HCT116 (cell line): ENCODE data around the gene C5orf24. TPM values are rescaled to one million over a fixed set of nuclear protein-coding genes. Genes with fewer than 3 reads are reported as not detected.

Experiments
- ATAC-seq: fragments of 200-7000 bp; cut with Tn5 transposase; 2 replicates; pipeline ENCODE4 v1.9.1; 2020; ENCODE audit warnings: mild to moderate bottlenecking, moderate library complexity
- BruUV-seq: library from RNA; stranded (reverse); fragments of 400-500 nt; replicated peaks from 2 replicates; lab custom pipeline; 2021; lab: Mats Ljungman, UMichigan
- CTCF ChIA-PET: fragments of 300-600 bp; sonication (Branson Sonifier 250); formaldehyde crosslinking; loops from one replicate; lab custom pipeline; 2021; ENCODE audit warnings: antibody characterized with exemption; lab: Charles Lee
- POLR2A ChIA-PET: fragments of 300-600, 350-600 bp; sonication (Branson Sonifier 250); formaldehyde crosslinking; loops from one replicate; lab custom pipeline; 2021; ENCODE audit warnings: antibody characterized with exemption; lab: Charles Lee
- RAD21 ChIA-PET, 2 experiments: fragments of 300-600 bp; sonication (Branson Sonifier 250); formaldehyde crosslinking; loops; one replicate each; lab custom pipeline; 2023; ENCODE audit warnings: low total read pairs in 2 of 2; ENCODE audit not compliant: uncharacterized antibody in 2 of 2, unreplicated experiment in 2 of 2, low non-redundant PET in 1 of 2; lab: Charles Lee
- DNase-seq: peaks from one replicate; pipeline ENCODE4 v3.0.0-alpha.2; 2010; ENCODE audit warnings: low read depth, low spot score
- H2AFZ ChIP-seq: fragments of 200-600 bp; shearing (Covaris generic), sonication (generic); 2 replicates; pipeline ENCODE4 v1.6.1; 2017; ENCODE audit warnings: low read depth, mixed run types, mixed read lengths, antibody characterized with exemption, low read length; ENCODE audit not compliant: poor library complexity, severe bottlenecking
- H3K27ac ChIP-seq: 2 replicates; pipeline ENCODE4 v1.5.1; 2012; ENCODE audit warnings: low read depth, low read length
- H3K27me3 ChIP-seq: fragments of 200-600 bp; sonication (generic); 2 replicates; pipeline ENCODE4 v1.6.1; 2016; ENCODE audit warnings: mixed run types, low read length, mixed read lengths; ENCODE audit not compliant: insufficient read depth
- H3K36me3 ChIP-seq, 2 experiments: fragments of 200-500 bp in 1 of 2; fragments of 200-600 bp in 1 of 2; sonication (Bioruptor generic) in 1 of 2; sonication (generic) in 1 of 2; 2 replicates each; pipeline versions ENCODE4 v1.5.1 to v1.6.1; 2014 to 2016; ENCODE audit warnings: low read length in 2 of 2, inconsistent platforms in 1 of 2, mixed read lengths in 1 of 2, mixed run types in 1 of 2; ENCODE audit not compliant: insufficient read depth in 2 of 2, control insufficient read depth in 1 of 2
- H3K4me1 ChIP-seq, 2 experiments: fragments of 200-600 bp in 1 of 2; sonication (generic) in 1 of 2; 2 replicates each; pipeline versions ENCODE4 v1.5.1 to v1.6.1; 2012 to 2017; ENCODE audit warnings: low read length in 2 of 2, inconsistent platforms in 1 of 2, mild to moderate bottlenecking in 1 of 2, mixed read lengths in 1 of 2, mixed run types in 1 of 2, moderate library complexity in 1 of 2; ENCODE audit not compliant: insufficient read depth in 2 of 2, control insufficient read depth in 1 of 2
- H3K4me2 ChIP-seq: fragments of 200-600 bp; sonication (generic); 2 replicates; pipeline ENCODE4 v1.6.1; 2017; ENCODE audit warnings: mixed run types, low read length, mixed read lengths
- H3K4me3 ChIP-seq, 2 experiments: fragments of 200-600 bp in 1 of 2; sonication (generic) in 1 of 2; replicated peaks in 1 of 2; 2 replicates each; pipeline ENCODE4 v1.5.1; 2011 to 2016; ENCODE audit warnings: low read length in 2 of 2, control low read depth in 1 of 2, low read depth in 1 of 2, mild to moderate bottlenecking in 1 of 2, mixed read lengths in 1 of 2, mixed run types in 1 of 2
- H3K79me2 ChIP-seq: fragments of 200-600 bp; sonication (generic); 2 replicates; pipeline ENCODE4 v1.6.1; 2017; ENCODE audit warnings: mild to moderate bottlenecking, mixed run types, low read length, moderate library complexity, mixed read lengths; ENCODE audit not compliant: insufficient read depth
- H3K9ac ChIP-seq: fragments of 200-600 bp; sonication (generic); 2 replicates; pipeline ENCODE4 v1.6.1; 2016; ENCODE audit warnings: low read length, mixed read lengths
- H3K9me2 ChIP-seq: fragments of 200-600 bp; sonication (generic), shearing (Covaris generic); 2 replicates; pipeline ENCODE4 v1.6.1; 2017; ENCODE audit warnings: mixed run types, mild to moderate bottlenecking, moderate library complexity; ENCODE audit not compliant: insufficient read depth
- H3K9me3 ChIP-seq, 2 experiments: fragments of 200-500 bp in 1 of 2; fragments of 200-600 bp in 1 of 2; sonication (Bioruptor generic) in 1 of 2; sonication (generic) in 1 of 2; 2 replicates each; pipeline ENCODE4 v1.6.1; 2014 to 2017; ENCODE audit warnings: low read length in 2 of 2, mixed read lengths in 2 of 2, inconsistent platforms in 1 of 2, low read depth in 1 of 2, mild to moderate bottlenecking in 1 of 2, mixed run types in 1 of 2, moderate library complexity in 1 of 2; ENCODE audit not compliant: control insufficient read depth in 1 of 2, insufficient read depth in 1 of 2
- H4K20me1 ChIP-seq: fragments of 200-600 bp; sonication (generic), shearing (Covaris generic); 2 replicates; pipeline ENCODE4 v1.6.1; 2017; ENCODE audit warnings: mixed run types, mild to moderate bottlenecking, moderate library complexity; ENCODE audit not compliant: insufficient read depth
- CBX3 ChIP-seq: IDR thresholded peaks from 2 replicates; pipeline ENCODE4 v1.6.1; 2012; ENCODE audit warnings: low read depth
- CEBPB ChIP-seq: IDR thresholded peaks from 2 replicates; pipeline ENCODE4 v1.6.1; 2012; ENCODE audit warnings: low read depth
- EGR1 ChIP-seq: IDR thresholded peaks from 2 replicates; pipeline ENCODE4 v1.6.1; 2012; ENCODE audit warnings: low read depth
- ELF1 ChIP-seq: IDR thresholded peaks from 2 replicates; pipeline ENCODE4 v1.6.1; 2012; ENCODE audit warnings: low read depth, borderline replicate concordance
- EZH2phosphoT487 ChIP-seq: fragments of 200-600 bp; IDR thresholded peaks from 2 replicates; pipeline ENCODE4 v1.6.1; 2018; ENCODE audit warnings: antibody characterized with exemption, borderline replicate concordance
- FOSL1 ChIP-seq: IDR thresholded peaks from 2 replicates; pipeline ENCODE4 v1.6.1; 2012; ENCODE audit warnings: low read depth
- JUND ChIP-seq: IDR thresholded peaks from 2 replicates; pipeline ENCODE4 v1.6.1; 2012
- POLR2AphosphoS5 ChIP-seq: IDR thresholded peaks from 2 replicates; pipeline ENCODE4 v1.6.1; 2011; ENCODE audit warnings: mild to moderate bottlenecking, low read depth, low read length, moderate library complexity
- RAD21 ChIP-seq: IDR thresholded peaks from 2 replicates; pipeline ENCODE4 v1.6.1; 2012; ENCODE audit warnings: low read depth, mild to moderate bottlenecking
- SIN3A ChIP-seq: IDR thresholded peaks from 2 replicates; pipeline ENCODE4 v1.6.1; 2012; ENCODE audit warnings: low read depth
- SP1 ChIP-seq: IDR thresholded peaks from 2 replicates; pipeline ENCODE4 v1.6.1; 2012; ENCODE audit warnings: low read depth
- SRF ChIP-seq: IDR thresholded peaks from 2 replicates; pipeline ENCODE4 v1.6.1; 2012; ENCODE audit warnings: low read depth
- TCF7L2 ChIP-seq: IDR thresholded peaks from 2 replicates; pipeline ENCODE4 v1.7.0; 2011; ENCODE audit warnings: borderline replicate concordance, inconsistent platforms; ENCODE audit not compliant: insufficient read depth, insufficient read length; ENCODE audit errors: extremely low read depth
- YY1 ChIP-seq: IDR thresholded peaks from 2 replicates; pipeline ENCODE4 v1.6.1; 2011; ENCODE audit warnings: low read length, low read depth, moderate library complexity, mild to moderate bottlenecking; ENCODE audit not compliant: insufficient replicate concordance; ENCODE audit errors: extremely low read depth
- ZFX ChIP-seq: fragments of 450-650 bp; IDR thresholded peaks from 2 replicates; pipeline ENCODE4 v1.6.1; 2017
- ZNF274 ChIP-seq: fragments of 200-500 bp; sonication (Bioruptor generic); IDR thresholded peaks from 2 replicates; pipeline ENCODE4 v1.6.1; 2014; ENCODE audit warnings: mild to moderate bottlenecking, low read depth, low read length, inconsistent platforms
- intact Hi-C: fragments of 100-400 bp; cut with micrococcal nuclease; formaldehyde crosslinking; loops from 2 replicates; pipeline ENCODE4 v1.10.0; 2022
- total RNA-seq: library from RNA; stranded (reverse); gene quantifications from one replicate; pipeline ENCODE4 v1.2.1, GENCODE V29; 2021; ENCODE audit not compliant: unreplicated experiment
- TF ChIP-seq, protein P1 (sequence below), 3 experiments: fragments of 200-600 bp in 1 of 3; sonication (generic) in 1 of 3; IDR thresholded peaks in 2 of 3; conservative IDR thresholded peaks in 1 of 3; 2 replicates each; pipeline ENCODE4 v1.5.1; 2012 to 2017; ENCODE audit warnings: low read depth in 2 of 3, low read length in 2 of 3, antibody characterized with exemption in 1 of 3, borderline replicate concordance in 1 of 3, control low read depth in 1 of 3, mild to moderate bottlenecking in 1 of 3, mixed read lengths in 1 of 3, mixed run types in 1 of 3, moderate library complexity in 1 of 3; ENCODE audit not compliant: insufficient read depth in 1 of 3
- TF ChIP-seq, protein P2 (sequence below): IDR thresholded peaks from 2 replicates; pipeline ENCODE4 v1.6.1; 2011; ENCODE audit warnings: mild to moderate bottlenecking, low read length, moderate library complexity; ENCODE audit not compliant: insufficient replicate concordance; ENCODE audit errors: extremely low read depth
- TF ChIP-seq, protein P3 (sequence below): IDR thresholded peaks from 2 replicates; pipeline ENCODE4 v1.6.1; 2012
- TF ChIP-seq, protein P4 (sequence below): IDR thresholded peaks from 2 replicates; pipeline ENCODE4 v1.6.1; 2012

The C5orf24 gene
- total RNA-seq, 1 experiment from 2014 or later: 46.9 TPM

GRCh38 chr5:134813407-134813806 lies 32.4 kb upstream of the C5orf24 start:
- no peaks in the 10 kb centered on the region for H3K9me2 ChIP-seq
- peaks cover 10% of the 10 kb centered on the region; the same call in 1 of the 2 replicates for H3K79me2 ChIP-seq
- BruUV-seq: no TSS peak
- RAD21 ChIA-PET: no interaction called here
- intact Hi-C loops: loop anchor here (5.0 kb wide), 1 partner anchor 529 kb away; no protein-coding TSS in a partner anchor
- no peak overlapping the region for H3K4me2 ChIP-seq
- no peak overlapping the region for H3K27ac ChIP-seq
- no peak for DNase-seq
- H3K4me3 ChIP-seq: no peak overlapping the region
- TF ChIP-seq RAD21 (no peak), SRF (no peak), TCF7L2 (no peak), YY1 (no peak), ZFX (no peak), EGR1 (no peak), CEBPB (no peak), ELF1 (no peak), SIN3A (no peak), ZNF274 (no peak), JUND (no peak), EZH2phosphoT487 (no peak), CBX3 (no peak), FOSL1 (no peak), SP1 (no peak), POLR2AphosphoS5 (no peak)
- TF ChIP-seq, protein P1, sequence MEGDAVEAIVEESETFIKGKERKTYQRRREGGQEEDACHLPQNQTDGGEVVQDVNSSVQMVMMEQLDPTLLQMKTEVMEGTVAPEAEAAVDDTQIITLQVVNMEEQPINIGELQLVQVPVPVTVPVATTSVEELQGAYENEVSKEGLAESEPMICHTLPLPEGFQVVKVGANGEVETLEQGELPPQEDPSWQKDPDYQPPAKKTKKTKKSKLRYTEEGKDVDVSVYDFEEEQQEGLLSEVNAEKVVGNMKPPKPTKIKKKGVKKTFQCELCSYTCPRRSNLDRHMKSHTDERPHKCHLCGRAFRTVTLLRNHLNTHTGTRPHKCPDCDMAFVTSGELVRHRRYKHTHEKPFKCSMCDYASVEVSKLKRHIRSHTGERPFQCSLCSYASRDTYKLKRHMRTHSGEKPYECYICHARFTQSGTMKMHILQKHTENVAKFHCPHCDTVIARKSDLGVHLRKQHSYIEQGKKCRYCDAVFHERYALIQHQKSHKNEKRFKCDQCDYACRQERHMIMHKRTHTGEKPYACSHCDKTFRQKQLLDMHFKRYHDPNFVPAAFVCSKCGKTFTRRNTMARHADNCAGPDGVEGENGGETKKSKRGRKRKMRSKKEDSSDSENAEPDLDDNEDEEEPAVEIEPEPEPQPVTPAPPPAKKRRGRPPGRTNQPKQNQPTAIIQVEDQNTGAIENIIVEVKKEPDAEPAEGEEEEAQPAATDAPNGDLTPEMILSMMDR (IDR thresholded peaks at IDR 0.05 in 2 of 3, conservative IDR thresholded peaks at IDR 0.05 in 1 of 3; ENCODE audit: borderline replicate concordance in 1 of 3, insufficient read depth in 1 of 3, low read depth in 2 of 3, low read length in 2 of 3): no peak
- TF ChIP-seq, protein P2, sequence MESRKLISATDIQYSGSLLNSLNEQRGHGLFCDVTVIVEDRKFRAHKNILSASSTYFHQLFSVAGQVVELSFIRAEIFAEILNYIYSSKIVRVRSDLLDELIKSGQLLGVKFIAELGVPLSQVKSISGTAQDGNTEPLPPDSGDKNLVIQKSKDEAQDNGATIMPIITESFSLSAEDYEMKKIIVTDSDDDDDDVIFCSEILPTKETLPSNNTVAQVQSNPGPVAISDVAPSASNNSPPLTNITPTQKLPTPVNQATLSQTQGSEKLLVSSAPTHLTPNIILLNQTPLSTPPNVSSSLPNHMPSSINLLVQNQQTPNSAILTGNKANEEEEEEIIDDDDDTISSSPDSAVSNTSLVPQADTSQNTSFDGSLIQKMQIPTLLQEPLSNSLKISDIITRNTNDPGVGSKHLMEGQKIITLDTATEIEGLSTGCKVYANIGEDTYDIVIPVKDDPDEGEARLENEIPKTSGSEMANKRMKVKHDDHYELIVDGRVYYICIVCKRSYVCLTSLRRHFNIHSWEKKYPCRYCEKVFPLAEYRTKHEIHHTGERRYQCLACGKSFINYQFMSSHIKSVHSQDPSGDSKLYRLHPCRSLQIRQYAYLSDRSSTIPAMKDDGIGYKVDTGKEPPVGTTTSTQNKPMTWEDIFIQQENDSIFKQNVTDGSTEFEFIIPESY: no peak
- TF ChIP-seq, protein P3, sequence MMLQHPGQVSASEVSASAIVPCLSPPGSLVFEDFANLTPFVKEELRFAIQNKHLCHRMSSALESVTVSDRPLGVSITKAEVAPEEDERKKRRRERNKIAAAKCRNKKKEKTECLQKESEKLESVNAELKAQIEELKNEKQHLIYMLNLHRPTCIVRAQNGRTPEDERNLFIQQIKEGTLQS: no peak
- TF ChIP-seq, protein P4, sequence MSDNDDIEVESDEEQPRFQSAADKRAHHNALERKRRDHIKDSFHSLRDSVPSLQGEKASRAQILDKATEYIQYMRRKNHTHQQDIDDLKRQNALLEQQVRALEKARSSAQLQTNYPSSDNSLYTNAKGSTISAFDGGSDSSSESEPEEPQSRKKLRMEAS: no peak
- no peaks in the 10 kb centered on the region for H3K27me3 ChIP-seq
- H3K36me3 ChIP-seq: peaks cover 29 to 63% of the 10 kb centered on the region in 2 experiments
- no peaks in the 10 kb centered on the region for H3K9me3 ChIP-seq
- CTCF ChIA-PET: no interaction called here
- POLR2A ChIA-PET: no interaction called here
- no peak for ATAC-seq
- no peak overlapping the region for H2AFZ ChIP-seq
- H3K9ac ChIP-seq: no peak overlapping the region
- peaks cover 4% of the 10 kb centered on the region; the same call in 1 of the 2 replicates for H4K20me1 ChIP-seq
- no peaks in the 10 kb centered on the region for H3K4me1 ChIP-seq
